GM12878 (cell line): Measurements from ENCODE around the gene GPC3. TPM values are rescaled to one million over a fixed set of nuclear protein-coding genes. Genes with fewer than 3 reads are reported as not detected.

Experiments used
- ATAC-seq: fragments of 200-7000 bp; cut with Tn5 transposase; 3 replicates; pipeline ENCODE4 v1.9.1; 2020; ENCODE audit warnings: mild to moderate bottlenecking, moderate library complexity
- BruUV-seq: library from RNA; stranded (reverse); fragments of 400-500 nt; replicated peaks from 2 replicates; lab custom pipeline; 2021; lab: Mats Ljungman, UMichigan
- CTCF ChIA-PET: fragments of 300-600 bp; sonication (Branson Sonifier 250); formaldehyde crosslinking; extraction: SDS; loops from one replicate; lab custom pipeline; 2021; ENCODE audit warnings: inconsistent platforms; lab: Yijun Ruan, JAX
- POLR2A ChIA-PET: fragments of 350-600 bp; formaldehyde crosslinking; extraction: SDS; loops from one replicate; lab custom pipeline; 2021; ENCODE audit warnings: inconsistent platforms; lab: Charles Lee
- RAD21 ChIA-PET: fragments of 300-600 bp; sonication (Branson Sonifier 250); formaldehyde crosslinking; loops from one replicate; lab custom pipeline; 2023; ENCODE audit warnings: antibody characterized with exemption; ENCODE audit not compliant: unreplicated experiment; lab: Charles Lee
- SMC1A ChIA-PET: fragments of 300-600 bp; sonication (Branson Sonifier 250); formaldehyde crosslinking; loops from one replicate; lab custom pipeline; 2023; ENCODE audit not compliant: unreplicated experiment, uncharacterized antibody; lab: Charles Lee
- DNase-seq: peaks from one replicate; pipeline ENCODE4 v3.0.0-alpha.2; 2011; ENCODE audit warnings: low read depth, low spot score
- FAIRE-seq: peaks from 3 replicates; lab custom pipeline; 2011; peaks lifted over from hg19 to GRCh38; lab: Jason Lieb, UNC
- H2AFZ ChIP-seq: 2 replicates; pipeline ENCODE4 v1.6.0; 2011; ENCODE audit warnings: low read depth, low read length, control low read depth; ENCODE audit not compliant: control insufficient read depth
- H3K27ac ChIP-seq: 2 replicates; pipeline ENCODE4 v1.5.1; 2011; ENCODE audit warnings: control low read depth; ENCODE audit not compliant: control insufficient read depth, insufficient read depth
- H3K27me3 ChIP-seq, 2 experiments: replicated peaks in 1 of 2; 2 replicates each; pipeline versions ENCODE4 v1.6.0 to v1.6.1; 2011; ENCODE audit warnings: low read length in 1 of 2; ENCODE audit not compliant: control insufficient read depth in 2 of 2, insufficient read depth in 2 of 2
- H3K36me3 ChIP-seq, 2 experiments: 2 replicates each; pipeline ENCODE4 v1.5.1; 2011; ENCODE audit warnings: low read length in 1 of 2; ENCODE audit not compliant: control insufficient read depth in 2 of 2, insufficient read depth in 2 of 2
- H3K4me1 ChIP-seq: 2 replicates; pipeline ENCODE4 v1.6.1; 2011; ENCODE audit warnings: mild to moderate bottlenecking, low read length, moderate library complexity, mixed read lengths; ENCODE audit not compliant: control insufficient read depth, insufficient read depth
- H3K4me2 ChIP-seq: 2 replicates; pipeline ENCODE4 v1.6.0; 2011; ENCODE audit warnings: control low read depth; ENCODE audit not compliant: control insufficient read depth, insufficient read depth
- H3K4me3 ChIP-seq: fragments of 200-600 bp; sonication (generic); 2 replicates; pipeline ENCODE4 v1.5.1; 2016
- H3K79me2 ChIP-seq: 2 replicates; pipeline ENCODE4 v1.6.0; 2011; ENCODE audit warnings: low read length; ENCODE audit not compliant: control insufficient read depth, insufficient read depth
- H3K9ac ChIP-seq: 2 replicates; pipeline ENCODE4 v1.8.0; 2011; ENCODE audit warnings: low read length, control low read depth, mixed read lengths; ENCODE audit not compliant: control insufficient read depth, insufficient read depth
- H3K9me3 ChIP-seq: replicated peaks from 3 replicates; pipeline ENCODE4 v1.5.1; 2011; ENCODE audit warnings: mild to moderate bottlenecking, low read length; ENCODE audit not compliant: control insufficient read depth, insufficient read depth
- H4K20me1 ChIP-seq: 2 replicates; pipeline ENCODE4 v1.6.0; 2011; ENCODE audit not compliant: control insufficient read depth, insufficient read depth
- DPF2 ChIP-seq: fragments of 450-650 bp; IDR thresholded peaks from 2 replicates; pipeline ENCODE4 v1.6.1; 2017; ENCODE audit warnings: mild to moderate bottlenecking
- E2F4 ChIP-seq: IDR thresholded peaks from 2 replicates; pipeline ENCODE4 v1.6.1; 2012; ENCODE audit warnings: low read depth, low read length, improper control_type of control experiment
- HDGF ChIP-seq: fragments of 450-650 bp; IDR thresholded peaks from 2 replicates; pipeline ENCODE4 v1.6.1; 2016; ENCODE audit warnings: antibody characterized with exemption
- KLF5 ChIP-seq: fragments of 450-650 bp; IDR thresholded peaks from 2 replicates; pipeline ENCODE4 v1.6.1; 2014; ENCODE audit warnings: mild to moderate bottlenecking; ENCODE audit not compliant: partially characterized antibody
- MLLT1 ChIP-seq: fragments of 450-650 bp; IDR thresholded peaks from 2 replicates; pipeline ENCODE4 v1.6.1; 2016; ENCODE audit warnings: mild to moderate bottlenecking
- MYC ChIP-seq: IDR thresholded peaks from 2 replicates; pipeline ENCODE4 v1.6.1; 2011; ENCODE audit warnings: mild to moderate bottlenecking, low read length, moderate library complexity, inconsistent platforms; ENCODE audit not compliant: insufficient read depth, insufficient replicate concordance, insufficient read length, severe bottlenecking
- SIN3A ChIP-seq: IDR thresholded peaks from 2 replicates; pipeline ENCODE4 v1.6.1; 2012; ENCODE audit warnings: low read depth, low read length, improper control_type of control experiment
- SKIL ChIP-seq: fragments of 450-650 bp; IDR thresholded peaks from 2 replicates; pipeline ENCODE4 v1.6.1; 2017; ENCODE audit warnings: mild to moderate bottlenecking, low read depth, inconsistent platforms; ENCODE audit not compliant: poor library complexity, severe bottlenecking
- SMC3 ChIP-seq: IDR thresholded peaks from 2 replicates; pipeline ENCODE4 v1.6.1; 2011; ENCODE audit warnings: low read length, improper control_type of control experiment, borderline replicate concordance
- STAT3 ChIP-seq: IDR thresholded peaks from 2 replicates; pipeline ENCODE4 v1.6.1; 2011; ENCODE audit warnings: low read depth, low read length, improper control_type of control experiment
- WGBS: methylation state at CpG from one replicate; pipeline ENCODE4 v1.1.6; 2016; ENCODE audit warnings: low lambda C conversion rate; ENCODE audit not compliant: insufficient replicate concordance, insufficient coverage; ENCODE audit errors: missing lambda C conversion rate; 5-methylcytosine and 5-hydroxymethylcytosine counted together
- in situ Hi-C: fragments of 300-500 bp; cut with MboI; formaldehyde crosslinking; loops from 9 replicates; pipeline ENCODE4 v1.14.3; 2018; ENCODE audit warnings: mixed read lengths
- intact Hi-C: fragments of 100-400 bp; cut with micrococcal nuclease; formaldehyde crosslinking; loops from one replicate; pipeline ENCODE4 v1.14.2; 2022; ENCODE audit not compliant: unreplicated experiment
- polyA plus RNA-seq, 11 experiments: library from polyadenylated mRNA; depleted of rRNA in 4 of 11; unstranded in 6 of 11; stranded (reverse) in 5 of 11; fragments of >200 nt; fragmentation: Nextera tagmentation in 4 of 11; fragmentation: Illumina TruSeq in 1 of 11; extraction: Ambion mirVana in 4 of 11; extraction: Trizol in 1 of 11; gene quantifications; 1 replicate in 1 of 11; 2 replicates in 10 of 11; pipeline versions ENCODE4 v1.2.1 to v1.2.3, GENCODE V29; 2011 to 2016; ENCODE audit warnings: inconsistent platforms in 2 of 11, missing spikeins in 2 of 11, low read depth in 1 of 11
- total RNA-seq, 4 experiments: library from RNA; depleted of rRNA in 3 of 4; stranded (reverse); fragments of >200 nt in 3 of 4; fragmentation: Illumina TruSeq in 1 of 4; extraction: Trizol in 1 of 4; gene quantifications; 2 replicates each; pipeline versions ENCODE4 v1.2.1 to v1.2.3, GENCODE V29; 2013 to 2021

Gene GPC3
- total and polyA plus RNA-seq, 10 of the 15 experiments (the other 5 are each of a cell fraction or from before 2014, with no cell fraction given): 0.09 to 0.82 TPM; not detected in 8

- ATAC-seq (no peak), DNase-seq (no peak), FAIRE-seq (no peak)
- H3K4me3 ChIP-seq: no peak overlapping the region
- no peaks in the 10 kb centered on the region; the same call in 2 of the 3 replicates for H3K9me3 ChIP-seq
- no peak for TF ChIP-seq KLF5
- TF ChIP-seq E2F4: no peak
- H3K4me2 ChIP-seq: no peak overlapping the region
- H3K36me3 ChIP-seq: no peaks in the 10 kb centered on the region
- in situ Hi-C loops (no loop called here), intact Hi-C loops (no loop called here)
- no TSS peak for BruUV-seq
- H3K27ac ChIP-seq: no peak overlapping the region
- no peak overlapping the region for H3K9ac ChIP-seq
- H2AFZ ChIP-seq: no peak overlapping the region
- 73% methylated on average over 38 of the region's 40 CpGs for WGBS
- POLR2A ChIA-PET: no interaction called here
- CTCF ChIA-PET: no interaction called here
- H4K20me1 ChIP-seq: no peaks in the 10 kb centered on the region
- H3K27me3 ChIP-seq: no peaks in the 10 kb centered on the region
- SMC1A ChIA-PET: no interaction called here
- H3K79me2 ChIP-seq: no peaks in the 10 kb centered on the region
- RAD21 ChIA-PET: no interaction called here
- H3K4me1 ChIP-seq: no peaks in the 10 kb centered on the region
These were observed 1.2 kb downstream of the GPC3 start for GRCh38 chrX:133983974-133984845.

- in situ Hi-C loops: no loop called here
- Histone ChIP-seq H3K27ac (no peak overlapping the region), H2AFZ (no peak overlapping the region), H3K4me1 (no peaks in the 10 kb centered on the region), H3K9ac (no peak overlapping the region), H3K36me3 (no peaks in the 10 kb centered on the region), H3K27me3 (no peaks in the 10 kb centered on the region), H3K4me3 (no peak overlapping the region), H3K4me2 (no peak overlapping the region), H3K79me2 (no peaks in the 10 kb centered on the region), H3K9me3 (no peaks in the 10 kb centered on the region; the same call in 2 of the 3 replicates), H4K20me1 (no peaks in the 10 kb centered on the region)
- 25% methylated on average over 8 of the region's 8 CpGs for WGBS
- BruUV-seq: no TSS peak
- ChIA-PET CTCF (interaction anchor here (1.1 kb wide), 1 partner anchor 10 kb away, joined by 3 read pairs; no protein-coding TSS in a partner anchor), SMC1A (no interaction called here), POLR2A (no interaction called here), RAD21 (no interaction called here)
- ATAC-seq (no peak), DNase-seq (no peak), FAIRE-seq (no peak)
- intact Hi-C loops: no loop called here
- TF ChIP-seq DPF2 (no peak), SIN3A (no peak), MYC (no peak), SKIL (no peak), STAT3 (no peak), HDGF (no peak), SMC3 (no peak), MLLT1 (no peak)
These were observed 2.0 kb downstream of the GPC3 start for GRCh38 chrX:133983256-133983973.
